UCSD-AML1 (cell line): ENCODE data around the gene RNF215.
"Not testable (repeated sequence)": the region's sequence is repeated elsewhere in the genome, so short reads cannot be mapped to it uniquely, and the experiment has no call there.

ENCODE experiments used
- DNase-seq: peaks from one replicate; lab custom pipeline; 2025; ENCODE audit not compliant: unreplicated experiment; lab: John Stamatoyannopoulos, UW

Gene RNF215

GRCh38 chr22:30365891-30366290 is 21.3 kb downstream of the RNF215 start:
- DNase-seq: no peak

- DNase-seq: no peak
These were observed 24.4 kb downstream of the RNF215 start for GRCh38 chr22:30362651-30363281.

- no peak for DNase-seq
These were observed 25.1 kb downstream of the RNF215 start for GRCh38 chr22:30361916-30362650.

GRCh38 chr22:30358541-30358940 is 28.7 kb downstream of the RNF215 start:
- no peak for DNase-seq

- DNase-seq: no peak
These were observed 29.5 kb downstream of the RNF215 start for GRCh38 chr22:30357650-30358215.

GRCh38 chr22:30357236-30357570 is 30.0 kb downstream of the RNF215 start:
- DNase-seq: no peak

- DNase-seq: peak; percentile 92
These were observed 30.6 kb downstream of the RNF215 start, which contains the start of the genes CCDC157 and SF3A1 for GRCh38 chr22:30356449-30357235. Gene CCDC157, plus strand, starts transcription at chr22:30357007. Its CDS starts 8,994 bp downstream, at chr22:30366001. Gene SF3A1, minus strand, starts transcription at chr22:30356894. Its CDS starts 102 bp downstream, at chr22:30356792.

GRCh38 chr22:30354644-30355043 is 32.6 kb downstream of the RNF215 start:
- no peak for DNase-seq

GRCh38 chr22:30351226-30351625 is 36.0 kb downstream of the RNF215 start:
- no peak for DNase-seq

- no peak for DNase-seq
These were observed 38.4 kb downstream of the RNF215 start for GRCh38 chr22:30348809-30349208.

GRCh38 chr22:30348404-30348803 is 38.8 kb downstream of the RNF215 start:
- no peak for DNase-seq

GRCh38 chr22:30347255-30347892 is 39.8 kb downstream of the RNF215 start:
- DNase-seq: no peak

GRCh38 chr22:30344447-30345200 is 42.6 kb downstream of the RNF215 start:
- no peak for DNase-seq

GRCh38 chr22:30340911-30341685 is 46.1 kb downstream of the RNF215 start:
- DNase-seq: no peak

GRCh38 chr22:30338802-30339201 is 48.4 kb downstream of the RNF215 start:
- DNase-seq: no peak

- not testable (repeated sequence) for DNase-seq
These were observed 48.9 kb downstream of the RNF215 start for GRCh38 chr22:30338341-30338740.

GRCh38 chr22:30337461-30337778 is 49.8 kb downstream of the RNF215 start:
- DNase-seq: no peak

- DNase-seq: no peak
These were observed 50.3 kb downstream of the RNF215 start for GRCh38 chr22:30336752-30337460.

GRCh38 chr22:30335236-30335635 is 52.0 kb downstream of the RNF215 start:
- DNase-seq: no peak
